Breast epithelium (tissue), 3 donors: Measurements from ENCODE around the gene LTBP2.

Experiments used
- CTCF ChIP-seq, 3 donors: fragments of 450-650 bp; IDR thresholded peaks; one replicate each; pipeline ENCODE4 v1.5.1; 2016 to 2017; ENCODE audit warnings: antibody characterized with exemption in 3 of 3, mild to moderate bottlenecking in 3 of 3, moderate library complexity in 3 of 3
- POLR2A ChIP-seq: fragments of 450-650 bp; IDR thresholded peaks from one replicate; pipeline ENCODE4 v1.6.1; 2016; ENCODE audit warnings: antibody characterized with exemption, mild to moderate bottlenecking, moderate library complexity
- POLR2AphosphoS5 ChIP-seq, 3 donors: sonication (generic); formaldehyde crosslinking; IDR thresholded peaks; one replicate each; pipeline ENCODE4 v1.6.1; 2017; ENCODE audit warnings: antibody characterized with exemption in 3 of 3

GRCh38 chr14:74495356-74495755, 116.7 kb downstream of the LTBP2 start:
- TF ChIP-seq CTCF (IDR thresholded peaks at IDR 0.05) (no peak), POLR2A (no peak), POLR2AphosphoS5 (IDR thresholded peaks at IDR 0.05) (no peak)
